BE2C (cell line): Measurements from ENCODE around the gene TMEM141.
"Not testable (repeated sequence)": the region's sequence is repeated elsewhere in the genome, so short reads cannot be mapped to it uniquely, and the experiment has no call there.

Experiments
- DNase-seq: peaks from one replicate; pipeline ENCODE4 v3.0.0-alpha.2; 2020
- H3K27me3 ChIP-seq: fragments of 250-450 bp; sonication (Bioruptor Pico); 2 replicates; pipeline ENCODE4 v1.5.1; 2020; ENCODE audit warnings: mild to moderate bottlenecking
- H3K36me3 ChIP-seq: fragments of 250-450 bp; sonication (Bioruptor Pico); 2 replicates; pipeline ENCODE4 v1.5.1; 2020; ENCODE audit warnings: mild to moderate bottlenecking
- H3K4me1 ChIP-seq: fragments of 250-450 bp; sonication (Bioruptor Pico); 2 replicates; pipeline ENCODE4 v1.5.1; 2020
- H3K4me3 ChIP-seq: 2 replicates; pipeline ENCODE4 v1.5.1; 2011; ENCODE audit warnings: low read depth, low read length
- H3K9me3 ChIP-seq: fragments of 250-450 bp; sonication (Bioruptor Pico); 2 replicates; pipeline ENCODE4 v1.5.1; 2020
- TF ChIP-seq, protein P1 (sequence below): IDR thresholded peaks from 2 replicates; pipeline ENCODE4 v1.5.1; 2012; ENCODE audit warnings: mild to moderate bottlenecking, low read depth, low read length

The TMEM141 gene

DNA sequence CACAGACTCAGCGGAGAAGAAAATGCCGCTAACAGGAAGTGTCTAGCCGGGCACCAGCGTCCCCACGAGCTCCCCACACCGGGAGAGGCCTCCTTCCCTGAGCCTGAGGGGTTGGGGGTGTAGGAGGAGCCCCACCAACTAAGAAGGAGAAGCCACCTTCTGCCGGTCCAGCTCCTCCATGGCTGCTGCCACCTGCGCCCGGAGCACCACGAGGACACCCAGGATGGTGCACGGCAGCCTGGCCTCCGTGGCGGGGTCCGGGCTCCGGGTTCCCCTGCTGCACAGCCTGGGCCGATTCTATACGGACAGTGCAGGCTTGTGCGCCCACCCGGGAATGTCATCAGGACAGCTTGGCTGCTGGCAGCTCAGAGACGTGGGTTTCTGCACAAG, 33.4 kb upstream of the TMEM141 start:
- Histone ChIP-seq H3K36me3 (no peaks in the 10 kb centered on the region), H3K4me3 (no peak overlapping the region), H3K4me1 (peaks cover 14% of the 10 kb centered on the region), H3K9me3 (no peaks in the 10 kb centered on the region), H3K27me3 (no peaks in the 10 kb centered on the region)
- TF ChIP-seq, protein P1, sequence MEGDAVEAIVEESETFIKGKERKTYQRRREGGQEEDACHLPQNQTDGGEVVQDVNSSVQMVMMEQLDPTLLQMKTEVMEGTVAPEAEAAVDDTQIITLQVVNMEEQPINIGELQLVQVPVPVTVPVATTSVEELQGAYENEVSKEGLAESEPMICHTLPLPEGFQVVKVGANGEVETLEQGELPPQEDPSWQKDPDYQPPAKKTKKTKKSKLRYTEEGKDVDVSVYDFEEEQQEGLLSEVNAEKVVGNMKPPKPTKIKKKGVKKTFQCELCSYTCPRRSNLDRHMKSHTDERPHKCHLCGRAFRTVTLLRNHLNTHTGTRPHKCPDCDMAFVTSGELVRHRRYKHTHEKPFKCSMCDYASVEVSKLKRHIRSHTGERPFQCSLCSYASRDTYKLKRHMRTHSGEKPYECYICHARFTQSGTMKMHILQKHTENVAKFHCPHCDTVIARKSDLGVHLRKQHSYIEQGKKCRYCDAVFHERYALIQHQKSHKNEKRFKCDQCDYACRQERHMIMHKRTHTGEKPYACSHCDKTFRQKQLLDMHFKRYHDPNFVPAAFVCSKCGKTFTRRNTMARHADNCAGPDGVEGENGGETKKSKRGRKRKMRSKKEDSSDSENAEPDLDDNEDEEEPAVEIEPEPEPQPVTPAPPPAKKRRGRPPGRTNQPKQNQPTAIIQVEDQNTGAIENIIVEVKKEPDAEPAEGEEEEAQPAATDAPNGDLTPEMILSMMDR, result no peak
- DNase-seq, result no peak

DNA sequence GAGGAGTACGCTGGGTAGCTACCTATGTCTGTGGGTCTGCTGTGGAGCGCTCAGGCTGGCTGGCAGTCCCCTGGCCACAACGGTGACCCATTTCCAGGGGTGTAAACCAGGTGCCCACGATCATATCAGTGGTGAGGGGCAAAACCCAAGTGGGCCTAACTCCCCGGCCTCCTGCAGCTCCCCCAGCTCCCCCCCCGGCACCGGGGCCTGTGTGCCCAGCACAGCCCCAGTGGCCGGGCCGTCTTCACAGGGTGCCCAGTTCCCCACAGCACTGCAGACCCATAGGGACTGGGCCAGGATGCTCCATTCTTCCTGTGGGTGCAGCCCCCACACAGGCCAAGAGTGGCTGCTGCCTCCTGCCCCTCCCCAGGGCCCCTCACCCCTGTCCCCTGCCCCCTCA, 32.1 kb upstream of the TMEM141 start:
- Histone ChIP-seq H3K4me1 (peaks cover 17% of the 10 kb centered on the region), H3K9me3 (no peaks in the 10 kb centered on the region), H3K36me3 (no peaks in the 10 kb centered on the region), H3K27me3 (no peaks in the 10 kb centered on the region), H3K4me3 (no peak overlapping the region)
- no peak for DNase-seq
- TF ChIP-seq, protein P1, result no peak

DNA sequence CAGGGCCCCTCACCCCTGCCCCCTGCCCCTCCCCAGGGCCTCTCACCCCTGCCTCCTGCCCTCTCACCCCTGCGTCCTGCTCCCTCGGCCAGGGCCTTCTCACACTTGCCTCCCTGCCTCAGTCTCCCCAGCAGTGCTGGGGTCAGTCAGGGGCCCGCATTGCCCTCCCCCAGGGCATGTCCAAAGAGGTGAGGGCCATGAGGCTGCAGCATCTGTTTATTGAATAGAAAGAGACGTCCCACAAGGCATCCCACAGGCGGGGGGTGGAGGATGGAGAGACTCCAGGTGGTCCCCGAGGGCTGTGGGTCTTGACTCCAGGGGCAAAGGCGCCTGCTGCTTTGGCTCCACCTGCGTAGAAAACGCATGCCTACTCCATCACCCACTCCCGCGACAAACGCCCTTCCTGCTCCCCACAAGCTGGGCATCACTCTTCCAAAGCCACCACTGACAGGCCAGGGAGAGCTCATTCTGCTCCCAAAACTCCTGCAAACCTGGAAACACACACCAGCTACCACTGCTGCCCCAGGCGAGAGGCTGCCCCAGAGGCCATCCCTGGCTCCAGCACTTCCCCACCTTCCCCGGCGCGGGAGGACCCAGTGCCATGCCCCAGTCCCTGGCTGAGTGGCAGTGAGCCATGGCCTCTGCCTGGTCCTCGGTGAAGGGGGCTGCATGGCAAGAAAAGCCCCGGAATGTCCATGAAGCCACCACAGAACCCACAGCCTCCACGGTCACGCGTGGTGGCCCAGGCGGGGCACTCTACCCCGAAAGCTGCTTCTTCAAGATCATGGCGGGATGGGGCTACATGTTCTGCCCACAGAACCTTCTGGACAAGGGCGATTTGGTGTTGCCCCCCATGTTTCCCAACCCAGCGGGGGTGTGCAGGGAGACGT, 31.5 kb upstream of the TMEM141 start:
- H3K4me3 ChIP-seq, result no peak overlapping the region
- H3K27me3 ChIP-seq, result no peaks in the 10 kb centered on the region
- no peaks in the 10 kb centered on the region for H3K36me3 ChIP-seq
- no peaks in the 10 kb centered on the region for H3K9me3 ChIP-seq
- peaks cover 17% of the 10 kb centered on the region for H3K4me1 ChIP-seq
- DNase-seq, result no peak
- TF ChIP-seq, protein P1, result no peak

DNA sequence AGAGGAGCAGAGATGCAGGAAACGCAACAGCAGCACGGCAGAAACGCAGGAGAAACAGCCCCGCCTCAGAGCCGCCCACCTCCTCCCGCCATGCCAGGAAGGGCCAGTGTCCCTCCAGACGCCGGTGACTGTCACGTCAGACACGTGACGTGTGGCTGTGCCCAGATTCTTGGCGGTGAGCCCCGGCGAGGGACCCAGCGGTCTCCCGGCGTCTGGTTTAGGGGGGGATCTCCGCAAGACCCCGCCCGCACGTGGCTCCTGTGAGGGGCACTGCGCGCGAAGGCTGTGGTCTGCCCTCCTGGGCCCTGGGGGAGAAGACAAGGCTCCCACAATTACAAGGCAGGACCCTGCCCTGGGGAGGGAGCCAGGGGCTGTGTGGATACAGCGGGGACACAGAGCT, 30.7 kb upstream of the TMEM141 start:
- TF ChIP-seq, protein P1, result no peak; the same call in 1 of the 2 replicates
- H3K4me3 ChIP-seq, result peak overlapping the region; percentile 25
- no peaks in the 10 kb centered on the region for H3K9me3 ChIP-seq
- no peaks in the 10 kb centered on the region for H3K27me3 ChIP-seq
- DNase-seq, result peak; percentile 75
- no peaks in the 10 kb centered on the region for H3K36me3 ChIP-seq
- peaks cover 17% of the 10 kb centered on the region for H3K4me1 ChIP-seq

DNA sequence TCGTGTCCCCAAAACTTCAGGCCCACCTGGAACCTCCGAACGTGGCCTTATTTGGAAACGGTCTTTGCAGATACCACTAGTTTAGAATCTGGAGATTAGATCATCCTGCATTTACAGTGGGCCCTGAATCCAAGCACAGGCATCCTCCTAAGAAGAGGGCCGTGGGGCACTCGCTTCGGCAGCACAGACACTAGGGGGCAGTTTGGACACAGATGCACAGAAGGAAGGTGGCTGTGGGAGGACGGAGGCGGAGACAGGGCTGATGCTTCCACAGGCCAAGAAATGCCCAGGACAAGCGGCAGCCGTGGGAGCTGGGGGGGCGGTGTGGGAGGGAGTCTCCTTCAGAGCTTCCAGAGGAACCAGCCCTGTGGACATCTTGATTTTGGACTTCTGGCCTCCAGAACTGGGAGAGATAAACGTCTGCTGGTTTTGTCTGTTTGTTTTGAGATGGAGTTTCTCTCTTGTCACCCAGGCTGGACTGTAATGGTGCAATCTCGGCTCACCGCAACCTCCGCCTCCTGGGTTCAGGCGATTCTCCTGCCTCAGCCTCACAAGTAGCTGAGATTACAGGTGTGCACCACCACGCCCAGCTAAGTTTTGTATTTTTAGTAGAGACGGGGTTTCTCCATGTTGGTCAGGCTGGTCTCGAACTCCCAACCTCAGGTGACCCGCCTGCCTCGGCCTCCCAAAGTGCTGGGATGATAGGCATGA, 30.2 kb upstream of the TMEM141 start:
- not testable (repeated sequence) for H3K27me3 ChIP-seq, H3K9me3 ChIP-seq, H3K36me3 ChIP-seq
- H3K4me3 ChIP-seq, result peak overlapping the region; percentile 25
- peak; percentile 87 for DNase-seq
- peaks cover 17% of the 10 kb centered on the region for H3K4me1 ChIP-seq
- TF ChIP-seq, protein P1, result peak; percentile 81

DNA sequence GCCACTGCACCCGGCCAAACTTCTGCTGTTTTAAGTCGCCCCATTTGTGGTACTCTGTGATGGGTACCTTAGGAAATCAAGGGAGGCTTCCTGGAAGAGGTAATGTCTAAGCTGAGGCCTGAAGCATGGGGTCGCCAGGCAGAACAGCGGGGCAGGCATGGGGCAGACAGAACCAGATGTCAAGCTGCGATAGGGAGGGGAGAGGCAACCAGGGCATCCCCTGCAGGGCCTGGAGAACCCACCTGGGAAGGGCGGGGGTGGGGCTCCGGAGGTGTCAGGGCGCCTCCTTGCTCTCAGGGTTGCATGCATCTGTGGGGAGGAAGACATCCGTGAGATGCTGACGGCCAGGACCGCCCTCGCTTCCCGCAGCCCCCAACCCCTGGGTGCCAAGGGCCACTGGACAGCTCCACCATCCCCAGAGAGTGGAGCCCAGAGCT, 29.6 kb upstream of the TMEM141 start:
- DNase-seq, result no peak
- H3K9me3 ChIP-seq, result no peaks in the 10 kb centered on the region
- H3K36me3 ChIP-seq, result no peaks in the 10 kb centered on the region
- H3K4me3 ChIP-seq, result no peak overlapping the region
- peaks cover 17% of the 10 kb centered on the region for H3K4me1 ChIP-seq
- TF ChIP-seq, protein P1, result no peak
- no peaks in the 10 kb centered on the region for H3K27me3 ChIP-seq
